NCI-H460 (cell line): Measurements from ENCODE around the gene FGF18. TPM values are rescaled to one million over a fixed set of nuclear protein-coding genes. Genes with fewer than 3 reads are reported as not detected.
"Not testable (repeated sequence)": the region's sequence is repeated elsewhere in the genome, so short reads cannot be mapped to it uniquely, and the experiment has no call there.

Experiments used
- DNase-seq: peaks from one replicate; pipeline ENCODE4 v3.0.0-alpha.2; 2016; ENCODE audit warnings: low read depth; ENCODE audit errors: extremely low read depth
- total RNA-seq: library from RNA; depleted of rRNA; stranded (reverse); fragments of >200 nt; shearing (Covaris generic); gene quantifications from 2 replicates; pipeline ENCODE4 v1.2.3, GENCODE V29; 2014

Gene FGF18
- total RNA-seq, 1 experiment from 2014 or later, result not detected

DNA sequence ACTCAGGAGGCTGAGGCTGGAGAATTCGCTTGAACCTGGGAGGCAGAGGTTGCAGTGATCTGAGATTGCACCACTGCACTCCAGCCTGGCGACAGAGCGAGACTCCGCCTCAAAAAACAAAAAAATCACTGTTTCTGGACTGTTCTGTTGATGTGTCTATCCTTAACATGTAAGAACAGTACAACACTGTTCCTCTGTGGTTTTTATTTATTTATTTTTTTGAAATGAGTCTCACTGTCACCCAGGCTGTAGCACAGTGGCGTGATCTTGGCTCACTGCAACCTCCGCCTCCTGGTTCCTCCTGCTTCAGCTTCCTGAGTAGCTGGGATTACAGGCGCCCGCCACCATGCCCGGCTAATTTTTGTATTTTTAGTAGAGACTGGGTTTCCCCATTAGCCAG is 20.8 kb upstream of the FGF18 start:
- DNase-seq, result not testable (repeated sequence)

- no peak for DNase-seq
Observed at GRCh38 chr5:171400169-171400568, 19.3 kb upstream of the FGF18 start.

- no peak for DNase-seq
Observed at GRCh38 chr5:171401167-171401947, 18.1 kb upstream of the FGF18 start.

DNA sequence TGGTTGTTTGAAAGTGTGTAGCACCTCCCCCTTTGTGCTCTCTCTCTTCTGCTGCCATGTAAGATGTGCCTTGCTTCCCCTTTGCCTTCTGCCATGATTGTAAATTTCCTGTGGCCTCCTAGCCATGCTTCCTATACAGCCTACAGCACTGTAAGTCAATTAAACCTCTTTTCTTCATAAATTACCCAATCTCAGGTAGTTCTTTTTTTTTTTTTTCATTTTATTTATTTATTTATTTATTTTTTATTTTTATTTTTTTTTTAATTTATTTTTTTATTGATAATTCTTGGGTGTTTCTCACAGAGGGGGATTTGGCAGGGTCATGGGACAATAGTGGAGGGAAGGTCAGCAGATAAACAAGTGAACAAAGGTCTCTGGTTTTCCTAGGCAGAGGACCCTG is 16.7 kb upstream of the FGF18 start:
- DNase-seq, result not testable (repeated sequence)

GRCh38 chr5:171405615-171406014 is 13.8 kb upstream of the FGF18 start:
- no peak for DNase-seq

GRCh38 chr5:171407234-171407633 is 12.2 kb upstream of the FGF18 start:
- DNase-seq, result no peak

GRCh38 chr5:171409164-171410136 is 10.0 kb upstream of the FGF18 start:
- DNase-seq, result no peak

DNA sequence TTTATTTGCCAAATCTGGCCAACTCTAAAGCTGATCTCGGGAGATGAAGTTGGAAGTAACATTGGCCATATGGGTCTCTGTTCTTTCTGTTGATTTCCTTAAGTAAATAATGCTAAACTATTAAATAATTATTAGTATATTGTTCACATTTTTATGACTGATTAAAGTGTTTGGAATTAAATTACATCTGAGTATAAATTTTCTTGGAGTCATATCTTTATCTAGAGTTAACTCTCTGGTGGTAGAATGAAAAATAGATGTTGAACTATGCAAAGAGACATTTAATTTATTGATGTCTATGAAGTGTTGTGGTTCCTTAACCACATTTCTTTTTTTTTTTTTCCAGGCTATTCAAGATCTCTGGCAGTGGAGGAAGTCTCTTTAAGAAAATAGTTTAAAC is 9.3 kb upstream of the FGF18 start:
- no peak for DNase-seq

DNA sequence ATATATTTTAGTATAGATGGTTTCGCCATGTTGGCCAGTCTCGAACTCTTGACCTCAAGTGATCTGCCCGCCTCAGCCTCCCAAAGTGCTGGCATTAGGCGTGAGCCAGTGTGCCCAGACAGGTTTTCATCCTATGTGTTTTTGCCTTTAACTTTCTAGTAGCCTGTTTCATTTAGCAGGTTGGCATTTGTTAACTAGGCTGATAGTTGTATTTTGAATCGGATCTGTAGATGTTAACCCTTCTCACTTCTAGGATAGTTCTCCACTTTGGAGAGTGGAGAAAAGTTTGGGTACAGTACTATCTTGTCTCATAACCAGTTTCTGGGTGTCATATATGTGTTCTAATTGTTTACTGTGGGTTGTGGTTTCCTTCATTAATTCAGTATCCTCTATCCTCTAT is 7.3 kb upstream of the FGF18 start:
- DNase-seq, result no peak

DNA sequence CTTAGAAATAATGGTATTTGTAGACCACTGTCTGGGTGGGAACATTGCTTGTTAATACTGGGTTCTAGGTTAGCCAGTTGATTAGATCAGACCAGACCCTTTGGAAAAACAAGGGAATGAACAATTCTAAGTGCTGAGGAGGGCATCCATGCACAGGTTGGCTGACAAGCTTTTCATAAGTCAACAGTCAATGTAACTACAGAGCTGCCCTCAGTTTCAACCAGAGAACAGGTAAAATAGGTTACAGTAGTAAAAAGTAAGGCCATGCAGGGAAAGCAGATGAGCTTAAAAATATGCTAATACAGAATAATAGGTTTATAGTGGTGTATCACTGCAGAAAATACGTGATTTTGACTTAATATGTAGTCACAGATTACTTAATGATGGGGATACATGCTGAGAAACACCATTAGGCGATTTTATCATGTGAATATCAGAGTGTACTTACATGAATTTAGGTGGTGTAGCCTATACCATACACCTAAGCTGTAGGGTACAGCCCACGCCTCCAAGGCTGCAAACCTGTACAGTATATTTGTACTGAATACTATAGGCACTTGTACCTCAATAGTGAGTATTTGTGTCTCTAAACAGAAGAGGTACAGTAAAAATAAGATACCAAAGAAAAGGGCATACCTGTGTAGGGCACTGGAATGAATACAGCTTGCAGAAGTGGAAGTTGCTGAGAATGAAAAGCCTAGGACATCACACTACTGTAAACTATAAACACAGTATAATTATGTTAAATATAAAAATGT is 6.1 kb upstream of the FGF18 start:
- DNase-seq, result no peak

- DNase-seq, result not testable (repeated sequence)
Observed at GRCh38 chr5:171413993-171414392, 5.5 kb upstream of the FGF18 start.

DNA sequence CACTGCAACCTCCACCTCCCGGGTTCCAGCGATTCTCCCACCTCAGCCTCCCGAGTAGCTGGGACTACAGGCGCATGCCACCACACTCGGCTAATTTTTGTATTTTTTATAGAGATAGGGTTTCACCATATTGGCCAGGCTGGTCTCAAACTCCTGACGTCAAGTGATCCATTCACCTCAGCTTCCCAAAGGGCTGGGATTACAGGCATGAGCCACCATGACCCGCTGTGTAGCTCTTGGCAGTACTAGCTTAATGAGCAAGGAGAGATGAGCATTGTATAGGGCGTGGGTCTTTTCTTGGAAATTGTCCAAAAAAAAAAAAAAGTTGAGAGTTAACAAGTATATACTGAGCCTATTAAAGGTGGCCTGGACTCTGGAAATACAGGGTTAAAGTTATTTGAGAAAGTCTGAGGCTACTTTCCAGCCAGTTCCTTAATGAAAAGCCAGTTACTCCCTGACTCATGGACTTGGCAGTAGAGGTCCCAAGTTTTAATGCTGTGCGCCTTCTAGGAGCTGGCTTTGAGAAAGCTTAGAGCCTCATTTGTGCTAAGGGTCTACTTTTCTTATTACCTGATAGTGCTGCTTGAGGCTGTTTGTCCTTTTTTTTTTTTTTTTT is 4.2 kb upstream of the FGF18 start:
- DNase-seq, result no peak

- DNase-seq, result no peak
Observed at GRCh38 chr5:171416160-171417049, 3.0 kb upstream of the FGF18 start.

DNA sequence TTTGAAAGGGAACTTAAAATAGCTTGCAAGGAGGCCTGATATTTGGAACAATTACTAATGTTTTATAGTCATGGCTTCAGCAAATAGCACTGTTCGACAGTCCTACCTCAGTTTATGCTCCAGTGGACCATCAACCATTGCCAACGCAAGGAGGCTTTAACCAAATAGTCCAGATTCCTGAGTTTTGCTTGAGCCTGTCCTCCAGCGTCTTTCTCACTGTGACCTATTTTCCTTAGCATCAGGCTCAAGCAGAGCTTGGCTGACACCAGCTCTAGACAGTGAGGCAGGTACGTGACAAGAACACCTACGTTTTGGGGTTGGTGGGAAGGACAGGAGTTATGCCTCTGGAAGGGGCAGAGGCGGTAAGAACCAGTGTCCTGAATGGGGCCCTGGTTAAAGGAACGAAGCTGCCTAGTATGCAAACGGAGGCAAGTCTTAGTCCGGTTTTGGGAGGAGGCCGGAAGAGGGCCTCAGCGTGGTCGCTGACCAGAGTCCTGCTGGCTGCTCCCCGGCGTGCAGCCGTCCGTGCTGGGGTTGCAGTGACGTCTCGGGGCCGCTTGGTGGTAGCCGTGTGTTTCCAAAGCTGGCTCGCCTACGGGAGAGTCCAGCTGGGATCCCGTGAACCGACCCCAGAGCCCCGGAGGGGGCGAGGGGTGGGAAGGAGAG is 998 bp upstream of the FGF18 start:
- DNase-seq, result peak; percentile 76

GRCh38 chr5:171419688-171420430 is 412 bp downstream of the FGF18 start:
- no peak for DNase-seq

GRCh38 chr5:171420431-171421241 is 1.2 kb downstream of the FGF18 start:
- DNase-seq, result no peak
